Naive B cell (primary cell): Measurements from ENCODE around the gene ZNF384. TPM values are rescaled to one million over a fixed set of nuclear protein-coding genes. Genes with fewer than 3 reads are reported as not detected.

Experiments
- ATAC-seq, 2 donors: fragments of 150-1000 bp; cut with Tn5 transposase; 2 replicates each; pipeline ENCODE4 v1.10.0; 2021; ENCODE audit warnings: low read depth in 2 of 2, mild to moderate bottlenecking in 2 of 2, moderate library complexity in 2 of 2
- DNase-seq: peaks from one replicate; pipeline ENCODE4 v3.0.0; 2022
- H3K27ac Mint-ChIP-seq, 6 donors: one replicate each; pipeline ENCODE4 v1.8.0; 2020 to 2022; ENCODE audit warnings: mild to moderate bottlenecking in 6 of 6, mixed read lengths in 6 of 6, moderate library complexity in 5 of 6, inconsistent platforms in 2 of 6
- H3K27me3 Mint-ChIP-seq, 3 donors: one replicate each; pipeline ENCODE4 v1.8.0; 2021 to 2022; ENCODE audit warnings: mixed read lengths in 3 of 3, mild to moderate bottlenecking in 1 of 3
- H3K36me3 Mint-ChIP-seq, 2 donors: one replicate each; pipeline ENCODE4 v1.8.0; 2020 to 2022; ENCODE audit warnings: mixed read lengths in 2 of 2, inconsistent platforms in 1 of 2, mild to moderate bottlenecking in 1 of 2
- H3K4me1 Mint-ChIP-seq, 3 donors: one replicate each; pipeline ENCODE4 v1.8.0; 2020 to 2022; ENCODE audit warnings: mixed read lengths in 3 of 3, inconsistent platforms in 1 of 3, mild to moderate bottlenecking in 1 of 3, moderate library complexity in 1 of 3
- H3K4me3 Mint-ChIP-seq, 8 donors: one replicate each; pipeline ENCODE4 v1.8.0; 2020 to 2022; ENCODE audit warnings: mild to moderate bottlenecking in 8 of 8, mixed read lengths in 8 of 8, moderate library complexity in 8 of 8, inconsistent platforms in 2 of 8
- H3K9me3 Mint-ChIP-seq, 7 donors: one replicate each; pipeline ENCODE4 v1.8.0; 2020 to 2022; ENCODE audit warnings: mixed read lengths in 7 of 7, mild to moderate bottlenecking in 5 of 7, inconsistent platforms in 2 of 7, moderate library complexity in 1 of 7
- polyA plus RNA-seq, 6 donors: library from polyadenylated mRNA; unstranded; fragments of 300-500 nt; fragmentation: Illumina TruSeq; gene quantifications; one replicate each; pipeline ENCODE4 v1.2.3, GENCODE V29; 2021; ENCODE audit warnings: low read depth in 6 of 6

Gene ZNF384
- polyA plus RNA-seq, 6 donors from 2014 or later, result 13.5 to 39.7 (median 23.2) TPM

DNA sequence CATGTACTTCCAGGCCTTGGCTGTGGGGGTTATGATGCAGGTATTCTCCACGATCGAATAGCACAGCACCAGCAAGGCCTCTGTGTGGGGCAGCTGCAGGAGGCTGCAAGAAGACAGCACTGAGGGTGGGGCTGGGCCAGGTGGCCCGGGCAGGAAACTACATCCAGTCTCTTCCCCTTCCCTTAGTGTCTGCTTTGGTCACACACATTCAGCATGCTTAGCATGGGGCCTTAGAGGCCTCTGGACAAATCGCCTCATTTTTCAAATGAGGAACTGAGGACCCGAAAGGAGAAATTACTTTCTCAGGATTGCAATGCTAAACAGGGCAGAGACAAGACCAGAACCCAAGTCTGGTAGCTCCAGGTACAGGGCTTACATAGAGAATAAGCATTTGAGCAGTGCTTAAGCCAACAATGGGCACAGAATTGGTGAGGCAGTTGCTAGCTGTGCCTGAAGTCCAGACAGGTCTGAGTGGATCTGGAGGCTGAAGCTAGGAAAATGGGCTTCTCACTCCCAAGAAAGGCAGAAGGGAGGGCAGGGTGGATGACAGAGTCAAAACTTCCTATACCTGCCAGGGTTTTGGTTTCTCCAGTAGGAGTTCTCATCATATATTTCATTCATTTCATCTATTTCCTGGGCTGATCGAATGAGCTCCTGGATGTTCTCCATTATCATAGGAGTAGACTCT lies 45.5 kb downstream of the ZNF384 start:
- Mint-ChIP-seq H3K4me1 (peaks cover 52 to 72% (median 55%) of the 10 kb centered on the region in 3 donors), H3K27ac (peak overlapping the region; percentile 56 to 97 (median 85)), H3K9me3 (peaks cover 0 to 8% (median 0%) of the 10 kb centered on the region in 7 donors), H3K27me3 (no peaks in the 10 kb centered on the region), H3K36me3 (peaks cover 0 to 7% of the 10 kb centered on the region in 2 donors), H3K4me3 (peak overlapping the region in 7 of 8 donors; percentile 40 to 84 (median 69))
- ATAC-seq (peak; percentile 50 to 66), DNase-seq (no peak)

DNA sequence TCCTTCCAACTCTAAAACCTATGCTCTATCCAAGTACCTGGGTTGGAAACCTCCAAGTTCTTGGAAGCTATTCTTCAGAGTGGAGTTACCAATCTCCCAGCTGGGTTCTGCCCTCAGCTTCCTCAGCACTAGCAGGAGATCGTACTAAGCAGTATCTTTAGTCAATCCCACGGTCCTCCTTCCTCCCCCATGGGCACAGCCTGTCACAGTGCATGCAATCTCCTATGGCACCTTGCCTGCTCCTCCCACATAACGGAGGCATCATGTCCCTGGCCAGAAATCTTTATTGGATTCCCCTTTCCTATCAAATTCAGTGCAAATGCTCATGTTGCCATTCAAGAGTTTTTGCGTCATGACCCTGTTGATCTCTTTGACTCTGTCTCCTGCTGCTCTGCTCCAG lies 48.0 kb downstream of the ZNF384 start:
- no peaks in the 10 kb centered on the region for H3K27me3 Mint-ChIP-seq
- H3K9me3 Mint-ChIP-seq, result peaks cover 0 to 8% (median 0%) of the 10 kb centered on the region in 7 donors
- H3K4me1 Mint-ChIP-seq, result peaks cover 64 to 77% (median 64%) of the 10 kb centered on the region in 3 donors
- H3K4me3 Mint-ChIP-seq, result peak overlapping the region in 2 of 8 donors; percentile 26 to 28
- ATAC-seq (no peak), DNase-seq (no peak)
- no peaks in the 10 kb centered on the region for H3K36me3 Mint-ChIP-seq
- H3K27ac Mint-ChIP-seq, result peak overlapping the region in 2 of 6 donors; percentile 24 to 73

DNA sequence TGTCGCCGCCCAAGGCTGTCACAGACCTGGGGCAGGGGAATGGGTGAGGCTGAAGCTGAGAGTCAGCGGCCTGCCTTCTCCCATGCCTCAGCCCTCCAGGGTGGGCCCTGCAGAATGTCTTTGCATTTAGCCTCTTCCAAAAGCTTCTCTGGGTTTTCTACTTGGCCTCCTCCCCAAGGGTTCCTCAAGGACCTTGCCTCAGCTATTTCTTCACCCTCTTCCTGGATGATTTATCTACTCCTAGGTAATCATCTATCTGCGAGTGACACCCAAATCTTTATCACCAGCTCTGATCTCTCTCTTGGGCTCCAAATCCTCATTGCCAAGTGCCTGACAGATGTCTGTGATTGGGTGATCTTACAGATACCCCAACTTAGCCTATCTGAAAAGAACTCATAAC lies 48.7 kb downstream of the ZNF384 start:
- no peak for DNase-seq
- no peaks in the 10 kb centered on the region for H3K36me3 Mint-ChIP-seq
- ATAC-seq, result no peak
- no peaks in the 10 kb centered on the region for H3K27me3 Mint-ChIP-seq
- peak overlapping the region in 2 of 6 donors; percentile 75 to 83 for H3K27ac Mint-ChIP-seq
- H3K9me3 Mint-ChIP-seq, result peaks cover 0 to 8% (median 0%) of the 10 kb centered on the region in 7 donors
- peaks cover 66 to 82% (median 69%) of the 10 kb centered on the region in 3 donors for H3K4me1 Mint-ChIP-seq
- H3K4me3 Mint-ChIP-seq, result peak overlapping the region in 1 of 8 donors; percentile 66

DNA sequence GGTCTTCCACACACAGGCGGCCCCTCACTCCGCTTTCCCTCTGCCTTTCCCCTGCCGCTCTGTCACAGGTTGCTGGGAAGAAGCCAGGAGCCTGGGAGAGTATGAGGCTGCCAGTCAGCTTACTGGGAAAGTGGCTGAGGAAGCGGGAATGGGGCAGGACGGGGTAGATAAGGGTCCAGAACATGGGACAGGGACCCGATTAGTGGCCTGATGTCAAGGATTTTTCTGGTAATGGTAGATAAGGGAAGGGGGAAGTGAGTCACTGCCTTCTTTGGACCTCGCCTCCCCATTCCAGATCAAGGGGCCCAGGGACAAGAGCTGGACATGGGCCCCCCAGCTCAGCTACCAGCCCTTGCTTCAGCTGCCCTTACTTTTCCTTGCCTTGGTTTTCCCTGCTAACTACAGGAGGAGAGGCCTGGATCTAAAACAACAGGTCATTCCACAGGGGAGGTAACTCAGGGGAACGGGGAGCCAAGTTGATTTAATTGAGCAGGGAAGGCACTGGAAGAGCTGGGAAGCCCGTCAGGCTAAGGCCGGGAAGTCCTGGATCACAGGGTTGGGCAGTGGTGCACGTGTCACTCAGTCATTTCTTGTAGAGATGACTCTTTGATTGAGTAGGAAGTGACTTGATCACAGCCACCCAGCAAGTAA lies 49.9 kb downstream of the ZNF384 start:
- Mint-ChIP-seq H3K4me1 (peaks cover 65 to 85% (median 67%) of the 10 kb centered on the region in 3 donors), H3K9me3 (peaks cover 0 to 6% (median 0%) of the 10 kb centered on the region in 7 donors), H3K27me3 (no peaks in the 10 kb centered on the region), H3K4me3 (peak overlapping the region in 4 of 8 donors; percentile 31 to 87 (median 69)), H3K27ac (peak overlapping the region in 5 of 6 donors; percentile 14 to 98 (median 79)), H3K36me3 (no peaks in the 10 kb centered on the region)
- no peak for DNase-seq
- ATAC-seq, result no peak

DNA sequence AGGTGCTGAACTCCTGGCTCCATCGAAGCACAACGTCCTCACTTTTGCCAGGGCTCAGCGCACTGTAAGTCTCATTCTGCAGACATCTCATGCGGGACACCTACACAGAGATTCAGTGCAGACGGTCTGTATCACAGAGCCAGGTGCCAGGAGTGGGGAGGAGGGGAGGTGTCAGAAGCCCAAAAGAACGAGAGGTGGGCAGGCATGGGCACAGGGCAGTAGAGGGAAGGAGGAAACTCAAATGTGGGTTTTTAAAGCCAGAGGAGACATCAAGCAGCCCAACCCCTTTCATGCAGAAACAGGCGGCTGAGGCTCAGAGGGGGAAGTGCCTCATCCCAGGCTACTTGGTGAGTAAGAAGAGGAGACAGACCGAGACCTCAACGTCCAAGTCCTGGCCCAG lies 50.9 kb downstream of the ZNF384 start:
- peaks cover 59 to 85% (median 67%) of the 10 kb centered on the region in 3 donors for H3K4me1 Mint-ChIP-seq
- H3K27ac Mint-ChIP-seq, result peak overlapping the region; percentile 79 to 98 (median 92)
- H3K27me3 Mint-ChIP-seq, result no peaks in the 10 kb centered on the region
- peak; percentile 57 for DNase-seq
- H3K9me3 Mint-ChIP-seq, result no peaks in the 10 kb centered on the region
- no peaks in the 10 kb centered on the region for H3K36me3 Mint-ChIP-seq
- ATAC-seq, result peak; percentile 46 to 47
- H3K4me3 Mint-ChIP-seq, result peak overlapping the region; percentile 31 to 87 (median 71)

DNA sequence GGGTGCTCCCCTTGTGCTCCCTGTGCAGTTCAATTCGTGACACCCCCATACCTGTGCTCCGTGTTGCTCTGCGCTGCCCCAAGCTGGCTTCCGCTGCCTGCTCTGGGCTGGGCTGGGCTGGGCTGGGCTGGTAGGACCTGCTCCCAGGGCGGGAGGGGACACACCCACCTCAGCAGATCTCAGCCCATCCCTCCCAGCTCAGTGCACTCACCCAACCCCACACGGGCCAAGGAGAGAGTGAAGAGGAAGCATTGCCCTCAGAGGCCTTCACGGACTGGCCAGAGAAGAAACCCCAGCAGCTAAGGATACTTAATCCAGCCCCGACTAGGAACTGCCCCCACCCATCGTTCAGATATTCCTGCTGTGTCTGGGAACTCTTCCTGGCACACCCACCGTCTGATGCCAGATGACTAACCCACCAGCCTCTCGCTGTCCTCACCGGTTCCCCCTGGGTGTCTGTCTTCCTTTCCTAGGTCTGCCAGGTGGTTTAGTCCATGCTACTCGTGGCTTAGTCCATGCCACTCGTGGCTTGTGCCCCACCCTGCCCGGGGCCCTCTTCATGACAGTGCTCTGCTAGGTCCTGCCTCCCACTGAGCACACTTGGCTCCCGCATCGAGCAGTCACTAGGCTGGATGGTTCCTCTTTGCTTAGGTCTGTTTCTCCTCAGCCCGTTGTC lies 53.2 kb downstream of the ZNF384 start, which contains the start of gene LPAR5:
Gene LPAR5, minus strand, starts transcription at position 104 of the 676 bp plus-strand sequence. CDS start 14,711 bp downstream, outside the sequence.
- Mint-ChIP-seq H3K4me3 (peak within 1 kb of the TSS; percentile 84 to 98 (median 94)), H3K27me3 (no peaks in the 10 kb centered on the region), H3K4me1 (peaks cover 65 to 87% (median 82%) of the 10 kb centered on the region in 3 donors), H3K9me3 (no peaks in the 10 kb centered on the region), H3K27ac (peak within 1 kb of the TSS; percentile 91 to 100 (median 96)), H3K36me3 (peaks cover 6 to 7% of the 10 kb centered on the region in 2 donors)
- DNase-seq (peak; percentile 61), ATAC-seq (peak; percentile 53 to 63)

DNA sequence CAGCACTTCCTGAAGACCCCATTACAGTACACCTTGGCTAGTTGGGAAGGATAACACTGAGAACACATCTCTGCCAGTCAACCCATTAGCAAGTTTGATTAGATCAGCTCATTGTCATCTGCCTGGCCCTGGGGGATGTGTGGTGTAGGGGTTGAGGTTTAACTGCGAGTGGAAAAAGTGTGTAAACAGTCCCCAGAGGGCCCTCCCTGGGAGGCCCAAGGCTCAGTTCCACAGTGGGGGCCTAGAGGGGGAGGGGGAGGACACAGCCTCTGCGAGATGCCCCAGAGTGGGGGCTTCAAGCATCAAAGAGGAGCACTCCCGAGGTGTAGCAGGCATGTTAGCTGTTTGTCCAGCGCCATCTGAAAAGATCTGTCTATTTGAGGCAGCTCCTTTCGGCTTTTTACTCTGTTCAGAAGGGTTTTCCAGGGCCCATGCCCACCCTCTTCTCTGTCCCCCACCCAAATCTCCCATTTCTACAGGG lies 53.8 kb downstream of the ZNF384 start:
- ATAC-seq (peak; percentile 22 to 36), DNase-seq (peak; percentile 57)
- Mint-ChIP-seq H3K4me1 (peaks cover 64 to 87% (median 86%) of the 10 kb centered on the region in 3 donors), H3K4me3 (peak overlapping the region; percentile 84 to 98 (median 94)), H3K36me3 (peaks cover 6 to 11% of the 10 kb centered on the region in 2 donors), H3K27me3 (no peaks in the 10 kb centered on the region), H3K27ac (peak overlapping the region; percentile 91 to 100 (median 95)), H3K9me3 (no peaks in the 10 kb centered on the region)

DNA sequence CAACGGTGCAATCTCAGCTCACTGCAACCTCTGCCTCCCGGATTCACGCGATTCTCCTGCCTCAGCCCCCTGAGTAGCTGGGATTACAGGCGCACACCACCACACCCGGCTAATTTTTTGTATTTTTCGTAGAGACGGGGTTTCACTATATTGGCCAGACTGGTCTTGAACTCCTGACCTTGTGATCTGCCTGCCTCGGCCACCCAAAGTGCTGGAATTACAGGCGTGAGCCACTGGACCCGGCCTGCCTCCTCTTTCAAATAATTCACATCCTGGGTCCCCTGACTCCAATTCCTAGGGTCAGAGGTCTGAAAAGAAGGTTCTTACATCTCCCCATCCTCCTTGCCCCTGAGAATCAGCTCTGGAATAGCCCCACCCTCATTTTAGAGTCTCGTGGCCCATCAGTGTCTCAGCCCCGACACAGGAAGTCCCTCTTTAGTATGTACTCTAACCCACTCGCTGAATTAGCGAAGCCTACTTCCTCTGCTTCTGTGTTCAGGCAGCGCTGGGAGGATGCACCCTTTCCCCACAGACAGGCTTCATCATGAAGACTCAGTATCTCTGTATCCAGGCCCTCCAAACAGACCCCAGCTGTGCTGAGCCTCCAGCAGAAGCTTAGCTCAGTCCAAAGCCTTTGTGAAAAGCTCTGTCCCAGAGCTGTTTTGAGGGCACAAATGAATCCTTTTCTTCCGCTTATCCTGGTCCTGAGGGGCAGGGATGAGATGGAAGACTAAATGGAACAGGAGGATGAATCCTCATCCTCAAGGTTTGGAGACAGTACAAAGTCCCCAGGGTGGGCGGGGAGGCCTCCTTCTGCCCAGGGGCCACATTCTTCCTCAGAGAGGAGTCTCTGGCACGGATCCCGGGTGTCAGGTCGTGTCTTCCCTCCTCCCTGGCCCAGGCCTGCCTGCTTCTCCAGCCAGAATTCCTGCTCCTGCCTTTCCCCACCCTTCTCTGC lies 56.9 kb downstream of the ZNF384 start:
- H3K27me3 Mint-ChIP-seq, result no peaks in the 10 kb centered on the region
- peak; percentile 79 to 82 for ATAC-seq
- no peaks in the 10 kb centered on the region for H3K9me3 Mint-ChIP-seq
- H3K27ac Mint-ChIP-seq, result peak overlapping the region; percentile 94 to 100 (median 99)
- H3K4me1 Mint-ChIP-seq, result peaks cover 56 to 82% (median 77%) of the 10 kb centered on the region in 3 donors
- H3K36me3 Mint-ChIP-seq, result peaks cover 6 to 11% of the 10 kb centered on the region in 2 donors
- peak overlapping the region; percentile 84 to 96 (median 94) for H3K4me3 Mint-ChIP-seq
- peak; percentile 79 for DNase-seq

DNA sequence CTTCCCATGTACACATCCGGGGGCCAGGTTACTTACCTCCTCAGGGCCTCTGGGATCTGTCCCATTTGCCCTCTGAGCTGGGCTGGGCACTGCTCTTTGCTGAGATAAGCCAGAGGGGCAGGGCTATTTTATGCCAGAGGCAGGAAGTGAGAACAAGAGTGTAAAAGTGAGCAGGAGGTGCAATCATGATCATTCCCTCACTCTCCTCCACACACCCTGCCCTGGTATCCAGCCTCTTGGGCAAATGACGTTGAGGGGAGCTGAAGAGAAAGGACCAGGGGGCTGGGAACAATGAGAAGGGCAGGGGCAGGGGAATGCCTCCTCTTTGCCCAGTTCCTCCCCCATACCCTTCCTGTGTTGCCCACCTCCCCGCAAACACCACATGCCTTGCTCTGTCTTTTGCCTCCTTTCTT lies 57.6 kb downstream of the ZNF384 start:
- H3K4me3 Mint-ChIP-seq, result peak overlapping the region; percentile 84 to 96 (median 94)
- H3K27ac Mint-ChIP-seq, result peak overlapping the region; percentile 94 to 100 (median 99)
- H3K4me1 Mint-ChIP-seq, result peaks cover 59 to 84% (median 80%) of the 10 kb centered on the region in 3 donors
- ATAC-seq (no peak), DNase-seq (no peak)
- H3K36me3 Mint-ChIP-seq, result peaks cover 6 to 11% of the 10 kb centered on the region in 2 donors
- no peaks in the 10 kb centered on the region for H3K27me3 Mint-ChIP-seq
- no peaks in the 10 kb centered on the region for H3K9me3 Mint-ChIP-seq

DNA sequence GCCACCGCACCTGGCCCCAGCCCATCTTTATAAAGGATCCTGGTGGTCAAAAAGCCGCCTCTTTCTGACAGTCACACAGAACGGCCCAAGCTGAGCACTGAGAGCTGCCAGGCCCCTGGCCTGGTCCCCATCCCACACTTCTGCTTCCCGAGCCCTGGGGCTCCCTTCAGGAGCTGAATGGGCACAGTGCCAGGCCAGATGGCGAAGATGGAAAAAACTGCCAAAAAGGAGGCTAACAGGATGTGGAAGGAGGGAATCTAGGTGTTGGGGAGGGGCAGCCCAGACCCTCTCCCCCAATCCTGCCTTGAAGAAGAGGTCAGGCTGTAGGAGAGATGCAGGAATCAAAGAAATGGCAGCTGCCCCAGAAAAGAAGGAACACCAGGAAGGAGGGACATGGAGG lies 58.4 kb downstream of the ZNF384 start:
- Mint-ChIP-seq H3K4me1 (peaks cover 54 to 84% (median 79%) of the 10 kb centered on the region in 3 donors), H3K36me3 (peaks cover 6 to 11% of the 10 kb centered on the region in 2 donors), H3K27ac (peak overlapping the region; percentile 67 to 100 (median 99)), H3K4me3 (peak overlapping the region; percentile 84 to 96 (median 94)), H3K9me3 (no peaks in the 10 kb centered on the region), H3K27me3 (no peaks in the 10 kb centered on the region)
- no peak for DNase-seq
- ATAC-seq, result no peak

DNA sequence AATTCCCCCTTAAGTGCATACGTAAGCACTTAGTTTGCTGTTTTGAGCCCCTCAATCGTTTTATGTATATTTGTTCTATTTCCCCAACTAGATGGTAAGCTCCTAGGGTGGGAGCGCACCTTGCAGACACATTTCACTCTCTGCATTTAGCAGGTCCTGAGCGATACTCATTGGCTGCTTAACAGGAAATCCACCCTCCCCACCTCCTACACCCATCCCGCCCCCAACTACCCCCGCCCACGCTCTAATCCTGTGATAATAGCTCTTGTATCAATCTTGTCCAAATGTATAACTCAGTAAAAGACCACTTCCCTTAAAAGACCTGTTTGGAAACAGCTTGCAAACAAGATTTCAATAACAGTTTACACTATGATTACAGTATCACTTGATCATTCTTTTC lies 61.6 kb downstream of the ZNF384 start:
- Mint-ChIP-seq H3K27ac (peak overlapping the region; percentile 68 to 95 (median 88)), H3K4me3 (peak overlapping the region; percentile 37 to 90 (median 76)), H3K9me3 (no peaks in the 10 kb centered on the region), H3K36me3 (peaks cover 6 to 11% of the 10 kb centered on the region in 2 donors), H3K27me3 (no peaks in the 10 kb centered on the region), H3K4me1 (peaks cover 48 to 68% (median 64%) of the 10 kb centered on the region in 3 donors)
- DNase-seq, result peak; percentile 31
- peak; percentile 17 to 33 for ATAC-seq
